ENCODE data around the gene ENTPD6.

Gene ENTPD6

DNA sequence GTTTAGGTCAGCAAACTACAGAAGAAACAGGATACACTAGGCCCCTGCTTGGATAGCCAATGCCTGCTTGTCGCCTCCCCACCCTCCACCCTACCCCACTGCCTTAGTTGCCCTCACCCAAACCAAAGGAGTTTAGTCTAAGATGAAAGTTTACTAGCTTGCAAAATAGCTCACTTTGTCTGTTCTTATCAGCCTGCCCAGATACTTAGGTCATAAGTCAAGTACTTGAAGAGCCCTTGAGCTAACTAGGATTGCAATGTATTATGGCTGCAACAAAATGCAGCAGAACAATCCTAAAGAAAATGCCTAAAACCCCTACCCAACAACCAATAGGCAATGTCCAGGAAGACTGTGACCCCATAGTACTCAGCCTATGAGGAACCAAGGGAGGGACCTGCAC lies 7.3 kb upstream of the ENTPD6 start:
- TF ChIP-seq, protein P1, sequence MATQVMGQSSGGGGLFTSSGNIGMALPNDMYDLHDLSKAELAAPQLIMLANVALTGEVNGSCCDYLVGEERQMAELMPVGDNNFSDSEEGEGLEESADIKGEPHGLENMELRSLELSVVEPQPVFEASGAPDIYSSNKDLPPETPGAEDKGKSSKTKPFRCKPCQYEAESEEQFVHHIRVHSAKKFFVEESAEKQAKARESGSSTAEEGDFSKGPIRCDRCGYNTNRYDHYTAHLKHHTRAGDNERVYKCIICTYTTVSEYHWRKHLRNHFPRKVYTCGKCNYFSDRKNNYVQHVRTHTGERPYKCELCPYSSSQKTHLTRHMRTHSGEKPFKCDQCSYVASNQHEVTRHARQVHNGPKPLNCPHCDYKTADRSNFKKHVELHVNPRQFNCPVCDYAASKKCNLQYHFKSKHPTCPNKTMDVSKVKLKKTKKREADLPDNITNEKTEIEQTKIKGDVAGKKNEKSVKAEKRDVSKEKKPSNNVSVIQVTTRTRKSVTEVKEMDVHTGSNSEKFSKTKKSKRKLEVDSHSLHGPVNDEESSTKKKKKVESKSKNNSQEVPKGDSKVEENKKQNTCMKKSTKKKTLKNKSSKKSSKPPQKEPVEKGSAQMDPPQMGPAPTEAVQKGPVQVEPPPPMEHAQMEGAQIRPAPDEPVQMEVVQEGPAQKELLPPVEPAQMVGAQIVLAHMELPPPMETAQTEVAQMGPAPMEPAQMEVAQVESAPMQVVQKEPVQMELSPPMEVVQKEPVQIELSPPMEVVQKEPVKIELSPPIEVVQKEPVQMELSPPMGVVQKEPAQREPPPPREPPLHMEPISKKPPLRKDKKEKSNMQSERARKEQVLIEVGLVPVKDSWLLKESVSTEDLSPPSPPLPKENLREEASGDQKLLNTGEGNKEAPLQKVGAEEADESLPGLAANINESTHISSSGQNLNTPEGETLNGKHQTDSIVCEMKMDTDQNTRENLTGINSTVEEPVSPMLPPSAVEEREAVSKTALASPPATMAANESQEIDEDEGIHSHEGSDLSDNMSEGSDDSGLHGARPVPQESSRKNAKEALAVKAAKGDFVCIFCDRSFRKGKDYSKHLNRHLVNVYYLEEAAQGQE (IDR thresholded peaks at IDR 0.05; ENCODE audit: low read depth), result no peak
- no peak for TF ChIP-seq NFIC (IDR thresholded peaks at IDR 0.05)
- TF ChIP-seq CEBPB (IDR thresholded peaks at IDR 0.05), result no peak
- TF ChIP-seq TEAD4 (IDR thresholded peaks at IDR 0.05), result no peak
- no peak for TF ChIP-seq YY1 (IDR thresholded peaks at IDR 0.05; ENCODE audit: low read depth)
- TF ChIP-seq, protein P2, sequence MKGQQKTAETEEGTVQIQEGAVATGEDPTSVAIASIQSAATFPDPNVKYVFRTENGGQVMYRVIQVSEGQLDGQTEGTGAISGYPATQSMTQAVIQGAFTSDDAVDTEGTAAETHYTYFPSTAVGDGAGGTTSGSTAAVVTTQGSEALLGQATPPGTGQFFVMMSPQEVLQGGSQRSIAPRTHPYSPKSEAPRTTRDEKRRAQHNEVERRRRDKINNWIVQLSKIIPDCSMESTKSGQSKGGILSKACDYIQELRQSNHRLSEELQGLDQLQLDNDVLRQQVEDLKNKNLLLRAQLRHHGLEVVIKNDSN (IDR thresholded peaks at IDR 0.05), result no peak
- TF ChIP-seq ZBTB7A (IDR thresholded peaks at IDR 0.05; ENCODE audit: low read depth), result no peak
- no peak for TF ChIP-seq EGR1 (IDR thresholded peaks at IDR 0.05)
- TF ChIP-seq CREB1 (IDR thresholded peaks at IDR 0.05; ENCODE audit: low read depth), result no peak
- TF ChIP-seq EP300 (IDR thresholded peaks at IDR 0.05; ENCODE audit: borderline replicate concordance), result no peak
- TF ChIP-seq RAD21 (IDR thresholded peaks at IDR 0.05; ENCODE audit: low read depth), result no peak

DNA sequence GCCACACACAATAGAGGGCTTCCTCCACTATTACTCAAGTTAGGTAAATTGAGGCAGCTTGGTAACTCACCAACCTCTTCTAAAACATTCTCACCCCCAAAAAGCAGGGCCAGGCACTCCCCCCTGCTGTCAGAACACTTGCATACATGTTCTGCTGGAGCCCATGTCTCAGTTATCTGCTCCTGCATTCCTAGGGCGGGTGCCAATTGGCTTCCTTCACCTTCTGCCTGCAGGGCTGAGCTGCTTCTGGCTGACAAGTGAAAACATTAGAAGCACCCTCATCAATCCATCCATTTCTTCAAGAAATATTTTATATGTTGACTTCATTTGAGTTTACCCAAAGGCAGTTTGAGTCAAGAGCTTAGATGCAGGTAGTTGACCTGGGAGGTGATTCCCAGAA lies 4.5 kb upstream of the ENTPD6 start:
- TF ChIP-seq NFIC (IDR thresholded peaks at IDR 0.05), result no peak
- no peak for TF ChIP-seq EGR1 (IDR thresholded peaks at IDR 0.05)
- TF ChIP-seq, protein P2 (IDR thresholded peaks at IDR 0.05), result no peak
- no peak for TF ChIP-seq TAF1 (IDR thresholded peaks at IDR 0.05; ENCODE audit: low read depth)

DNA sequence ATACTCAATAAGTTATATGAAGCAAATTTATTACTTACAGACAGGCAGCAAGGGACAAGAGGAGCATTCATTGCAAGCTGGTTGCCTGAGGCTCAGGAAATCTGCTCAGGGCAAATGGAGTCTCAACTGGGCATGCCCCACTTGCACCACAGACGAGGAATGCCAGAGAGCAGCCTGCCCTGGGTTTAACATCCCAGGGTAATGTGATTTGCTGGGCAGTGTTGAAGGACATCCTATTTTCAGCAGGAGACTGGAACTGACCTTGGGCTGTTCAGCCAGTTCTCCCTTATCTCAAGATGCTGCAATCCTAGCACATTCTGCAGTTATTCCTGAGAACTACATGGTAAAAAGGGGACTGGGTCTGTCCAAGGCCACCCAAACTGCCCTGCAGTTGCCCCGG lies 3.8 kb upstream of the ENTPD6 start:
- TF ChIP-seq, protein P2 (IDR thresholded peaks at IDR 0.05), result no peak
- no peak for TF ChIP-seq CREB1 (IDR thresholded peaks at IDR 0.05; ENCODE audit: low read depth)
- TF ChIP-seq TEAD4 (IDR thresholded peaks at IDR 0.05), result no peak
- TF ChIP-seq, protein P3, sequence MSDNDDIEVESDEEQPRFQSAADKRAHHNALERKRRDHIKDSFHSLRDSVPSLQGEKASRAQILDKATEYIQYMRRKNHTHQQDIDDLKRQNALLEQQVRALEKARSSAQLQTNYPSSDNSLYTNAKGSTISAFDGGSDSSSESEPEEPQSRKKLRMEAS (IDR thresholded peaks at IDR 0.05), result no peak
- no peak for TF ChIP-seq TAF1 (IDR thresholded peaks at IDR 0.05; ENCODE audit: low read depth)
- TF ChIP-seq ZBTB7A (IDR thresholded peaks at IDR 0.05; ENCODE audit: low read depth), result no peak
- no peak for TF ChIP-seq NFIC (IDR thresholded peaks at IDR 0.05)
- TF ChIP-seq TCF12 (IDR thresholded peaks at IDR 0.05; ENCODE audit: low read depth), result no peak
- no peak for TF ChIP-seq YY1 (IDR thresholded peaks at IDR 0.05; ENCODE audit: low read depth)
- no peak for TF ChIP-seq CEBPB (IDR thresholded peaks at IDR 0.05)
- TF ChIP-seq EP300 (IDR thresholded peaks at IDR 0.05; ENCODE audit: borderline replicate concordance), result no peak
- no peak for TF ChIP-seq FOXM1 (IDR thresholded peaks at IDR 0.05; ENCODE audit: borderline replicate concordance, low read depth)
- no peak for TF ChIP-seq EGR1 (IDR thresholded peaks at IDR 0.05)
- TF ChIP-seq, protein P1 (IDR thresholded peaks at IDR 0.05; ENCODE audit: low read depth), result no peak
- no peak for TF ChIP-seq RAD21 (IDR thresholded peaks at IDR 0.05; ENCODE audit: low read depth)

DNA sequence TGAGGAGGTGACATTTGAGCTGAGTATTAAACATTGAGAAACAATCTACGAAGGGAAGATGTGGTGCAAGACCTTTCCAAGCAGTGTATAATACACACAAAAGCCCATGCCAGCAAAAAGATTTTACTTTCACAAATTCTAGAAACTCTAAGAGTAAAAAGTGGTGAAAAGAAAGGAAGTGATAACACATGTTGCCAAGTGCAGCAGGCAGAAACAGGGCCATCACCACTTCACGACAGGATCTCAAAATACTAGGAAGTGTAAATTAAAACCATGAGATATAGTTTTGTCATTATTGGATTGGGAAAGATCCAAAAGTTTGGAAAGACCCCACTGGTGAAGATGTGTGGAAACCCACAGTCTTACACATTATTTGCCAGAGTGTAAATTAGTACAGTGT lies 1.7 kb upstream of the ENTPD6 start:
- no peak for TF ChIP-seq FOXM1 (IDR thresholded peaks at IDR 0.05; ENCODE audit: borderline replicate concordance, low read depth)
- TF ChIP-seq TEAD4 (IDR thresholded peaks at IDR 0.05), result no peak
- no peak for TF ChIP-seq CREB1 (IDR thresholded peaks at IDR 0.05; ENCODE audit: low read depth)
- TF ChIP-seq, protein P2 (IDR thresholded peaks at IDR 0.05), result no peak
- no peak for TF ChIP-seq TCF12 (IDR thresholded peaks at IDR 0.05; ENCODE audit: low read depth)
- TF ChIP-seq, protein P1 (IDR thresholded peaks at IDR 0.05; ENCODE audit: low read depth), result no peak
- no peak for TF ChIP-seq CEBPB (IDR thresholded peaks at IDR 0.05)
- no peak for TF ChIP-seq RAD21 (IDR thresholded peaks at IDR 0.05; ENCODE audit: low read depth)
- no peak for TF ChIP-seq EP300 (IDR thresholded peaks at IDR 0.05; ENCODE audit: borderline replicate concordance)
